Measurements from ENCODE around the gene RNF26. TPM values are rescaled to one million over a fixed set of nuclear protein-coding genes. Genes with fewer than 3 reads are reported as not detected.

The RNF26 gene
- total RNA-seq, 5 donors from 2014 or later (not counting 1 experiment from before 2014, with no cell fraction given), result 18.4 to 21.4 (median 20.3) TPM

Other genes with a start within 250 kb of the RNF26 start
- gene HMBS, start 249.6 kb upstream of the RNF26 start, total RNA-seq, result 10 to 100 TPM in 3 of 5 donors, 1 to 10 TPM in 2; 6.7 to 17.8 (median 12.3) TPM
- 10 to 100 TPM; 21.7 to 54.2 (median 43.9) TPM for gene DPAGT1, start 232.7 kb upstream of the RNF26 start, total RNA-seq
- gene C2CD2L, start 227.2 kb upstream of the RNF26 start, total RNA-seq, result 10 to 100 TPM; 18.9 to 36.4 (median 30.6) TPM
- 10 to 100 TPM; 30.0 to 68.5 (median 56.7) TPM for gene HINFP, start 212.9 kb upstream of the RNF26 start, total RNA-seq
- under 1 TPM in 1 of 5 donors, not detected in 4; 0.09 TPM for gene ABCG4, start 185.5 kb upstream of the RNF26 start, total RNA-seq
- gene NLRX1, start 165.8 kb upstream of the RNF26 start, total RNA-seq, result 10 to 100 TPM in 3 of 5 donors, 1 to 10 TPM in 2; 6.5 to 12.8 (median 11.6) TPM
- 1 to 10 TPM in 1 of 5 donors, under 1 TPM in 3, not detected in 1; 0.30 to 1.1 (median 0.73) TPM for gene NHERF4, start 149.1 kb upstream of the RNF26 start, total RNA-seq
- gene CBL, start 128.2 kb upstream of the RNF26 start, total RNA-seq, result 10 to 100 TPM; 40.9 to 42.2 (median 41.1) TPM
- gene MCAM, start 17.4 kb upstream of the RNF26 start, total RNA-seq, result 10 to 100 TPM in 1 of 5 donors, 1 to 10 TPM in 1, under 1 TPM in 3; 0.50 to 10.2 (median 0.76) TPM
- not detected for gene C1QTNF5, start 6.4 kb downstream of the RNF26 start, total RNA-seq
- not detected for gene MFRP, start 12.2 kb downstream of the RNF26 start, total RNA-seq
- gene USP2, start 47.2 kb downstream of the RNF26 start, total RNA-seq, result 1 to 10 TPM in 1 of 5 donors, under 1 TPM in 4; 0.13 to 3.2 (median 0.44) TPM
- gene THY1, start 88.6 kb downstream of the RNF26 start, total RNA-seq, result under 1 TPM in 4 of 5 donors, not detected in 1; 0.44 to 0.76 (median 0.48) TPM

Data from T-cell (primary cell).